ENCODE data around the gene STYXL1.

Gene STYXL1

DNA sequence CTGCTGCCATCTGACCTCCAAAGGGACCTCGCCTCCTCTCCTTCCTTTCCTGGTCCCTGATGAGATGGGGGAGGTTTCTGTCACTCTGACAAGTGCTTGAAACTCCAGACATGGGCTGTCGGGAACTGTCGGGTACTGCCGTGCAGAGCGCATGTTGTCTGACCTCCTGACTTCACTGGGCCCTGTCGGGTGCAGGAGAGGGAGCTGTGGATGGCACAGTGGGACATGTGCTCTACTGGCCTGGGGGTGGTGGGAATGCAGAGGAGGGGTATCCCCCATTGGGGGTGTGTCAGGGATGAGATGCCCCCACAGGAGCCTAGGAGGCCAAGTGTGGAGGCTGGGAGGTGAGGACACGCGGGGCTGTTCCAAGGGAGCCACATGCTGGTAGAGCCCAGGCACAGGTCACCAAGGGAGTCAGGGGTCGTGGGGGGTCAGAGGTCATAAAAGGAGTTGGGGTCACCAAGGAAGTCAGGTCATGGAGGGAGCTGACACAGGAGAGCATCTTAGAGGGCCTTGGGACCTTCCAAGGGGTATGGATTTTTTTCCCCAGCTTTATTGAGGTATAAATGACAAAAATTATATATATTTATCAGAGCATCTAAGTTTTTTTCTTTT lies 84.3 kb downstream of the STYXL1 start:
- Histone ChIP-seq H4K8ac (ENCODE audit: low read depth, low read length) (no peak overlapping the region), H2AK5ac (ENCODE audit: low read depth, low read length) (peak overlapping the region; percentile 49), H3K4me3 (ENCODE audit: low read length in 2 of 2) (peak overlapping the region in 1 of 2 donors; percentile 5)

DNA sequence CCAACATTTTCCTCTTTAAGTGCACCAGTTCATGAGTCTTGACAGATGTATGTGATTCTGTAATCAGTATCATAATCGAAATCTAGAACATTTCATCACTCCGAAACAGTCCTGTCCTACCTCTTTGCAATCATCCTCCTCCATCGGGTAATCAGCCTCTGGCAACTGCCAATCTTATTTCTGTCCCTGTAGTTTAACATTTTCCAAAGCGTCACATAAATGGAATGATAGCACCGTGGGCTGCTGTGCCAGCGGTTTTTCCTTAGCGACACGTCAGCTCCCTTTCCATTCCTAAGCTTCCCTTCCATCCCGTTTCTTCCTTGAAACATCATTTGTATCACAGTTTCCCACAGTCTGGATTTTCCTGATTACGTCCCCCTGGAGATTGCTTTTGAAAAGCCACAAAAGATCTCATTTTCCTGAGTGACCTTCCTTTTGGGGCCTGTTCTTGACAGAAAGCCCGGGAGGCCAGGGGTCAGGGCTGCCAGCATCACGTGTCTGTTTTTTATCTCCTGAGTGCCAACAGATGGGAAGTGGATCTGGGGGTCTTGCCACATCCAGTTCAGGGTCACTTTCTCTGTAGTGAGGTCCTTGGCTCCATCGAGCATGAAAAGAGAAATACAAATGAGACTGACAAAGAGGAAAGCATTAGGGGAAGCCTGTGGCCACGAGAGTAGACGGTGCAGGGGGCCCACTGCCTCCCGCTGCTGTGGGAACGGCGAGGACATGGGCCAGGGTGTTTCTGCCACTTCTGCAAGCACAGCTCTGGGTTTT lies 85.0 kb downstream of the STYXL1 start:
- Histone ChIP-seq H3K4me3 (ENCODE audit: low read length in 2 of 2) (no peak overlapping the region), H3K14ac (ENCODE audit: low read length) (no peak overlapping the region), H4K91ac (ENCODE audit: low read depth, low read length, poor library complexity) (peak overlapping the region; percentile 67), H2AK5ac (ENCODE audit: low read depth, low read length) (peak overlapping the region; percentile 49), H3K27ac (replicated peaks; ENCODE audit: low read length) (peak overlapping the region; percentile 83), H2BK12ac (ENCODE audit: low read length) (no peak overlapping the region), H3K36me3 (replicated peaks in 1 of 2; ENCODE audit: control insufficient read depth in 2 of 2, insufficient read depth in 2 of 2, low read length in 2 of 2) (peaks cover under 1 to 24% of the 10 kb centered on the region in 2 donors), H3K4me1 (ENCODE audit: control insufficient read depth in 2 of 2, insufficient read depth in 1 of 2, low read depth in 1 of 2, low read length in 2 of 2) (peaks cover 33 to 46% of the 10 kb centered on the region in 2 donors), H3K79me1 (ENCODE audit: low read depth, low read length) (peaks cover 2% of the 10 kb centered on the region), H3K27me3 (ENCODE audit: control insufficient read depth in 3 of 3, insufficient read depth in 3 of 3, low read depth in 1 of 3, low read length in 3 of 3) (no peaks in the 10 kb centered on the region), H3K4me2 (ENCODE audit: insufficient read depth, low read length, poor library complexity, severe bottlenecking) (peak overlapping the region; percentile 19), H4K8ac (ENCODE audit: low read depth, low read length) (no peak overlapping the region), H3K9ac (ENCODE audit: low read depth, low read length, poor library complexity) (peak overlapping the region; percentile 7), H2BK120ac (ENCODE audit: low read depth, low read length) (no peak overlapping the region), H3K23ac (ENCODE audit: low read depth, low read length, poor library complexity) (no peak overlapping the region), H3K4ac (ENCODE audit: low read length) (no peak overlapping the region), H3K9me3 (replicated peaks in 1 of 2; ENCODE audit: control insufficient read depth in 2 of 2, insufficient read depth in 1 of 2, low read depth in 1 of 2, low read length in 2 of 2) (no peaks in the 10 kb centered on the region), H2BK15ac (ENCODE audit: low read length) (peak overlapping the region; percentile 13), H2BK5ac (ENCODE audit: low read length) (no peak overlapping the region), H2AFZ (ENCODE audit: low read length) (no peak overlapping the region), H3K18ac (ENCODE audit: low read length) (peak overlapping the region; percentile 66)
- DNase-seq (ENCODE audit: low spot score): peak; percentile 62
- no CpG with 5 or more reads among the region's 18 CpGs for WGBS, 2 donors (ENCODE audit: extremely low coverage in 2 of 2, insufficient read length in 2 of 2, insufficient replicate concordance in 1 of 2)

More for the DNA sequence above, 84.3 kb downstream of the STYXL1 start:
- Histone ChIP-seq H3K9ac (ENCODE audit: low read depth, low read length, poor library complexity) (peak overlapping the region; percentile 7), H3K27me3 (ENCODE audit: control insufficient read depth in 3 of 3, insufficient read depth in 3 of 3, low read depth in 1 of 3, low read length in 3 of 3) (no peaks in the 10 kb centered on the region), H3K9me3 (replicated peaks in 1 of 2; ENCODE audit: control insufficient read depth in 2 of 2, insufficient read depth in 1 of 2, low read depth in 1 of 2, low read length in 2 of 2) (no peaks in the 10 kb centered on the region), H2BK5ac (ENCODE audit: low read length) (no peak overlapping the region), H2BK120ac (ENCODE audit: low read depth, low read length) (no peak overlapping the region), H3K18ac (ENCODE audit: low read length) (peak overlapping the region; percentile 66), H3K4me1 (ENCODE audit: control insufficient read depth in 2 of 2, insufficient read depth in 1 of 2, low read depth in 1 of 2, low read length in 2 of 2) (peaks cover 37 to 53% of the 10 kb centered on the region in 2 donors), H3K36me3 (replicated peaks in 1 of 2; ENCODE audit: control insufficient read depth in 2 of 2, insufficient read depth in 2 of 2, low read length in 2 of 2) (peaks cover under 1 to 24% of the 10 kb centered on the region in 2 donors), H3K4me2 (ENCODE audit: insufficient read depth, low read length, poor library complexity, severe bottlenecking) (peak overlapping the region; percentile 19), H3K4ac (ENCODE audit: low read length) (peak overlapping the region; percentile 81), H2BK12ac (ENCODE audit: low read length) (peak overlapping the region; percentile 86), H3K23ac (ENCODE audit: low read depth, low read length, poor library complexity) (no peak overlapping the region), H2BK15ac (ENCODE audit: low read length) (peak overlapping the region; percentile 13), H4K91ac (ENCODE audit: low read depth, low read length, poor library complexity) (peak overlapping the region; percentile 67), H3K14ac (ENCODE audit: low read length) (peak overlapping the region; percentile 12), H2AFZ (ENCODE audit: low read length) (no peak overlapping the region), H3K27ac (replicated peaks; ENCODE audit: low read length) (peak overlapping the region; percentile 83), H3K79me1 (ENCODE audit: low read depth, low read length) (peaks cover 3% of the 10 kb centered on the region)
- WGBS, 2 donors (ENCODE audit: extremely low coverage in 2 of 2, insufficient read length in 2 of 2, insufficient replicate concordance in 1 of 2): no CpG with 5 or more reads among the region's 9 CpGs
- DNase-seq (ENCODE audit: low spot score): no peak

DNA sequence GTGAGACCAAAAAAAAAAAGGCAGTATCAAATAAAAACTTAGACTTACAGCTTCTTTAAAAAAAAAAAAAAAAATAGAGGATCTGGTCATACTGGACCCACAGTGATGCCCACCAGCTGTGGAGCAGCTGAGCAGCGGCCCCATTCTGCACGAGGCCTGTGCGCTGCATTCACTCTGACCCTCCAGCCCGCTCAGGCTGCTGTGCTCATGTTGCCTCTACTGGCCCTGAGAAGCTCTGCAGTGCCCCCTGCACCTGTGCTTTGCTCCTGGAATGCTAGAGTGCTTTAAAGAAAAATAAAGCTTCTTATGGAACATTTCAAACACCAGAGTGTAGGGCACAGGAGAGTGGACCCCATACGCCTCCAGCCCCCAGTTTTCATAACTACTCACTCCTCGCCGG lies 86.6 kb downstream of the STYXL1 start:
- H3K23ac ChIP-seq (ENCODE audit: low read depth, low read length, poor library complexity): no peak overlapping the region
- H2AK5ac ChIP-seq (ENCODE audit: low read depth, low read length): no peak overlapping the region
- no peak overlapping the region for H2BK12ac ChIP-seq (ENCODE audit: low read length)
- no peak overlapping the region for H2BK15ac ChIP-seq (ENCODE audit: low read length)
- no peaks in the 10 kb centered on the region for H3K79me1 ChIP-seq (ENCODE audit: low read depth, low read length)
- no peak overlapping the region for H2AFZ ChIP-seq (ENCODE audit: low read length)
- H3K9ac ChIP-seq (ENCODE audit: low read depth, low read length, poor library complexity): no peak overlapping the region
- no peak overlapping the region for H3K27ac ChIP-seq (replicated peaks; ENCODE audit: low read length)
- no peak overlapping the region for H2BK120ac ChIP-seq (ENCODE audit: low read depth, low read length)
- H3K4me1 ChIP-seq (ENCODE audit: control insufficient read depth in 2 of 2, insufficient read depth in 1 of 2, low read depth in 1 of 2, low read length in 2 of 2): peaks cover 30 to 32% of the 10 kb centered on the region in 2 donors
- no peak overlapping the region for H3K4ac ChIP-seq (ENCODE audit: low read length)
- no peak overlapping the region for H3K18ac ChIP-seq (ENCODE audit: low read length)
- no peak overlapping the region for H4K8ac ChIP-seq (ENCODE audit: low read depth, low read length)
- no peak overlapping the region for H3K4me2 ChIP-seq (ENCODE audit: insufficient read depth, low read length, poor library complexity, severe bottlenecking)
- no peaks in the 10 kb centered on the region for H3K27me3 ChIP-seq (ENCODE audit: control insufficient read depth in 3 of 3, insufficient read depth in 3 of 3, low read depth in 1 of 3, low read length in 3 of 3)
- WGBS, 2 donors (ENCODE audit: extremely low coverage in 2 of 2, insufficient read length in 2 of 2, insufficient replicate concordance in 1 of 2): no CpG with 5 or more reads among the region's 7 CpGs
- no peak overlapping the region for H3K14ac ChIP-seq (ENCODE audit: low read length)
- DNase-seq (ENCODE audit: low spot score): no peak
- H3K9me3 ChIP-seq (replicated peaks in 1 of 2; ENCODE audit: control insufficient read depth in 2 of 2, insufficient read depth in 1 of 2, low read depth in 1 of 2, low read length in 2 of 2): no peaks in the 10 kb centered on the region
- no peak overlapping the region for H2BK5ac ChIP-seq (ENCODE audit: low read length)
- H4K91ac ChIP-seq (ENCODE audit: low read depth, low read length, poor library complexity): no peak overlapping the region
- peaks cover 5 to 37% of the 10 kb centered on the region in 2 donors for H3K36me3 ChIP-seq (replicated peaks in 1 of 2; ENCODE audit: control insufficient read depth in 2 of 2, insufficient read depth in 2 of 2, low read length in 2 of 2)
- H3K4me3 ChIP-seq (ENCODE audit: low read length in 2 of 2): no peak overlapping the region

DNA sequence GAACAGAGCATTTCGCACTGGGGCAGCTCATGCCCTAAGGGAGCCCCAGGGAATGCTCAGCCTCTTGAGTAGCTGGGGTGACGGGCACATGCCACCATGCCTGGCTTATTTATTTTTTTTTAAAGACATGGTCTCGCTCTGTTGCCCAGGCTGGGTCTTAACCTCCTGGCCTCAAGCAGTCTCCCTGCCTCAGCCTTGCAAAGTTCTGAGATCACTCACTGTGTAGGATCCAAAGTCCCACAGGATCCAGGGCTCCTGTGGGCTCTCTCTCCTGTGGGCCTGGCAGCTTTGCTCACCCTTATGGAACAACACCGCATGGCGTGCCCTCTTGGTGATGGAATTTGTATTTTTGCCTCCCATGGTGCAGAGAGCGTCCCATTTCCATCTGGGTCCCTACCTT lies 87.4 kb downstream of the STYXL1 start:
- H3K27ac ChIP-seq (replicated peaks; ENCODE audit: low read length): no peak overlapping the region
- no CpG with 5 or more reads among the region's 6 CpGs for WGBS, 2 donors (ENCODE audit: extremely low coverage in 2 of 2, insufficient read length in 2 of 2, insufficient replicate concordance in 1 of 2)
- no peak overlapping the region for H4K8ac ChIP-seq (ENCODE audit: low read depth, low read length)
- no peaks in the 10 kb centered on the region for H3K79me1 ChIP-seq (ENCODE audit: low read depth, low read length)
- H3K9me3 ChIP-seq (replicated peaks in 1 of 2; ENCODE audit: control insufficient read depth in 2 of 2, insufficient read depth in 1 of 2, low read depth in 1 of 2, low read length in 2 of 2): no peaks in the 10 kb centered on the region
- peaks cover 22 to 24% of the 10 kb centered on the region in 2 donors for H3K4me1 ChIP-seq (ENCODE audit: control insufficient read depth in 2 of 2, insufficient read depth in 1 of 2, low read depth in 1 of 2, low read length in 2 of 2)
- no peak overlapping the region for H3K9ac ChIP-seq (ENCODE audit: low read depth, low read length, poor library complexity)
- no peak overlapping the region for H2AFZ ChIP-seq (ENCODE audit: low read length)
- no peak overlapping the region for H4K91ac ChIP-seq (ENCODE audit: low read depth, low read length, poor library complexity)
- H3K4me3 ChIP-seq (ENCODE audit: low read length in 2 of 2): no peak overlapping the region
- no peak overlapping the region for H2AK5ac ChIP-seq (ENCODE audit: low read depth, low read length)
- H2BK120ac ChIP-seq (ENCODE audit: low read depth, low read length): no peak overlapping the region
- H2BK15ac ChIP-seq (ENCODE audit: low read length): peak overlapping the region; percentile 30
- H2BK5ac ChIP-seq (ENCODE audit: low read length): no peak overlapping the region
- no peak overlapping the region for H3K4me2 ChIP-seq (ENCODE audit: insufficient read depth, low read length, poor library complexity, severe bottlenecking)
- H3K4ac ChIP-seq (ENCODE audit: low read length): no peak overlapping the region
- no peak overlapping the region for H3K18ac ChIP-seq (ENCODE audit: low read length)
- DNase-seq (ENCODE audit: low spot score): no peak
- no peak overlapping the region for H2BK12ac ChIP-seq (ENCODE audit: low read length)
- H3K14ac ChIP-seq (ENCODE audit: low read length): no peak overlapping the region
- no peak overlapping the region for H3K23ac ChIP-seq (ENCODE audit: low read depth, low read length, poor library complexity)
- H3K27me3 ChIP-seq (ENCODE audit: control insufficient read depth in 3 of 3, insufficient read depth in 3 of 3, low read depth in 1 of 3, low read length in 3 of 3): no peaks in the 10 kb centered on the region
- peaks cover 9 to 45% of the 10 kb centered on the region in 2 donors for H3K36me3 ChIP-seq (replicated peaks in 1 of 2; ENCODE audit: control insufficient read depth in 2 of 2, insufficient read depth in 2 of 2, low read length in 2 of 2)
